IMR-90 (cell line): ENCODE measurements around the gene ITGB5. TPM values are rescaled to one million over a fixed set of nuclear protein-coding genes. Genes with fewer than 3 reads are reported as not detected.

Experiments used
- ATAC-seq: fragments of 200-7000 bp; cut with Tn5 transposase; 2 replicates; pipeline ENCODE4 v1.9.1; 2020; ENCODE audit warnings: low read depth, mild to moderate bottlenecking, moderate library complexity
- BruUV-seq: library from RNA; stranded (reverse); fragments of 400-500 nt; replicated peaks from 2 replicates; lab custom pipeline; 2021; lab: Mats Ljungman, UMichigan
- CTCF ChIA-PET: fragments of 300-600 bp; formaldehyde crosslinking; extraction: SDS; loops from one replicate; lab custom pipeline; 2021; ENCODE audit warnings: antibody characterized with exemption; lab: Yijun Ruan, JAX
- POLR2A ChIA-PET: fragments of 300-600 bp; sonication (Branson Sonifier 250); formaldehyde crosslinking; loops from one replicate; lab custom pipeline; 2022; ENCODE audit warnings: antibody characterized with exemption; ENCODE audit not compliant: unreplicated experiment; lab: Charles Lee
- DNase-seq: peaks from one replicate; pipeline ENCODE4 v3.0.0; 2013
- H2AFZ ChIP-seq: replicated peaks from 2 replicates; pipeline ENCODE3; 2013; ENCODE audit warnings: low read length, mild to moderate bottlenecking; ENCODE audit not compliant: poor library complexity
- H2AK5ac ChIP-seq: 2 replicates; pipeline ENCODE4 v1.6.1; 2013; ENCODE audit warnings: low read depth, low read length, inconsistent platforms
- H2AK9ac ChIP-seq: replicated peaks from 2 replicates; pipeline ENCODE3; 2013; ENCODE audit warnings: mild to moderate bottlenecking, low read depth, low read length, moderate library complexity; ENCODE audit not compliant: poor library complexity
- H2BK120ac ChIP-seq: 2 replicates; pipeline ENCODE4 v1.6.1; 2013; ENCODE audit warnings: low read depth, low read length, inconsistent platforms
- H2BK15ac ChIP-seq: 3 replicates; pipeline ENCODE4 v1.6.1; 2013; ENCODE audit warnings: low read depth, low read length, inconsistent platforms
- H2BK20ac ChIP-seq: 2 replicates; pipeline ENCODE4 v1.6.1; 2013; ENCODE audit warnings: low read depth, mild to moderate bottlenecking, inconsistent platforms, low read length, moderate library complexity
- H2BK5ac ChIP-seq: 2 replicates; pipeline ENCODE4 v1.6.1; 2013; ENCODE audit warnings: mild to moderate bottlenecking, low read depth, low read length, inconsistent platforms; ENCODE audit not compliant: poor library complexity, severe bottlenecking
- H3K14ac ChIP-seq: replicated peaks from 2 replicates; pipeline ENCODE4 v1.6.1; 2013; ENCODE audit warnings: low read depth, low read length, inconsistent platforms
- H3K18ac ChIP-seq: 2 replicates; pipeline ENCODE4 v1.6.1; 2013; ENCODE audit warnings: low read depth, low read length, control low read depth
- H3K23ac ChIP-seq: 2 replicates; pipeline ENCODE4 v1.6.1; 2013; ENCODE audit warnings: low read depth, low read length, inconsistent platforms
- H3K27ac ChIP-seq: 2 replicates; pipeline ENCODE4 v1.5.1; 2013; ENCODE audit warnings: mild to moderate bottlenecking, control low read depth, low read length; ENCODE audit not compliant: insufficient read depth
- H3K27me3 ChIP-seq: 2 replicates; pipeline ENCODE4 v1.6.1; 2013; ENCODE audit warnings: low read length; ENCODE audit not compliant: control insufficient read depth, insufficient read depth
- H3K36me3 ChIP-seq: 2 replicates; pipeline ENCODE4 v1.6.1; 2013; ENCODE audit warnings: low read length, mixed read lengths; ENCODE audit not compliant: control insufficient read depth, insufficient read depth
- H3K4ac ChIP-seq: 2 replicates; pipeline ENCODE4 v1.6.1; 2013; ENCODE audit warnings: low read depth, low read length, inconsistent platforms
- H3K4me1 ChIP-seq: 2 replicates; pipeline ENCODE4 v1.6.1; 2013; ENCODE audit warnings: low read length, mixed read lengths; ENCODE audit not compliant: control insufficient read depth, insufficient read depth
- H3K4me2 ChIP-seq: 2 replicates; pipeline ENCODE4 v1.6.1; 2013; ENCODE audit warnings: low read depth, mild to moderate bottlenecking, control low read depth, low read length, moderate library complexity
- H3K4me3 ChIP-seq: 2 replicates; pipeline ENCODE4 v1.5.1; 2013; ENCODE audit warnings: low read depth, mild to moderate bottlenecking, control low read depth, low read length, moderate library complexity; ENCODE audit not compliant: insufficient read depth
- H3K56ac ChIP-seq: 2 replicates; pipeline ENCODE4 v1.6.1; 2013; ENCODE audit warnings: low read length, inconsistent platforms; ENCODE audit not compliant: insufficient read depth; ENCODE audit errors: extremely low read depth
- H3K79me1 ChIP-seq, 2 experiments: 2 replicates each; pipeline ENCODE4 v1.6.1; 2013; ENCODE audit warnings: low read length in 2 of 2, inconsistent platforms in 1 of 2, low read depth in 1 of 2
- H3K9ac ChIP-seq: 2 replicates; pipeline ENCODE4 v1.6.1; 2013; ENCODE audit warnings: low read depth, low read length, control low read depth
- H3K9me1 ChIP-seq: 2 replicates; pipeline ENCODE4 v1.6.1; 2013; ENCODE audit warnings: low read length, inconsistent platforms; ENCODE audit not compliant: insufficient read depth
- H3K9me3 ChIP-seq: 2 replicates; pipeline ENCODE4 v1.6.1; 2013; ENCODE audit warnings: low read length; ENCODE audit not compliant: control insufficient read depth, insufficient read depth
- H4K20me1 ChIP-seq: 2 replicates; pipeline ENCODE4 v1.6.1; 2013; ENCODE audit warnings: low read length, inconsistent platforms; ENCODE audit not compliant: insufficient read depth
- H4K5ac ChIP-seq: 2 replicates; pipeline ENCODE4 v1.6.1; 2013; ENCODE audit warnings: mild to moderate bottlenecking, low read depth, low read length, control low read depth
- H4K8ac ChIP-seq, 2 experiments: 2 replicates each; pipeline ENCODE4 v1.6.1; 2013; ENCODE audit warnings: low read depth in 2 of 2, low read length in 2 of 2, control low read depth in 1 of 2, inconsistent platforms in 1 of 2
- H4K91ac ChIP-seq: 2 replicates; pipeline ENCODE4 v1.6.1; 2013; ENCODE audit warnings: low read depth, low read length, inconsistent platforms; ENCODE audit not compliant: insufficient read depth
- BHLHE40 ChIP-seq: fragments of 150-350 bp; IDR thresholded peaks from 2 replicates; pipeline ENCODE4 v1.6.1; 2016; ENCODE audit warnings: mild to moderate bottlenecking, low read depth, low read length
- CEBPB ChIP-seq: IDR thresholded peaks from 2 replicates; pipeline ENCODE4 v1.6.1; 2012; ENCODE audit warnings: low read depth, low read length, improper control_type of control experiment
- CHD1 ChIP-seq: IDR thresholded peaks from 2 replicates; pipeline ENCODE4 v1.6.1; 2012; ENCODE audit warnings: low read depth, low read length, improper control_type of control experiment
- CTCF ChIP-seq: conservative IDR thresholded peaks from 2 replicates; pipeline ENCODE4 v1.5.1; 2012; ENCODE audit warnings: mild to moderate bottlenecking, low read depth, low read length, improper control_type of control experiment
- ELK1 ChIP-seq: fragments of 150-350 bp; IDR thresholded peaks from 2 replicates; pipeline ENCODE4 v1.6.1; 2016; ENCODE audit warnings: low read depth, mild to moderate bottlenecking, low read length, moderate library complexity, borderline replicate concordance
- FOS ChIP-seq: fragments of 150-350 bp; IDR thresholded peaks from 2 replicates; pipeline ENCODE4 v1.6.1; 2016; ENCODE audit warnings: low read depth, low read length
- MAFK ChIP-seq: IDR thresholded peaks from 2 replicates; pipeline ENCODE4 v1.6.1; 2012; ENCODE audit warnings: low read depth, low read length, improper control_type of control experiment
- MAZ ChIP-seq: IDR thresholded peaks from 2 replicates; pipeline ENCODE4 v1.6.1; 2012; ENCODE audit warnings: low read depth, mild to moderate bottlenecking, low read length, improper control_type of control experiment, moderate library complexity, borderline replicate concordance
- MXI1 ChIP-seq: IDR thresholded peaks from 2 replicates; pipeline ENCODE4 v1.6.1; 2012; ENCODE audit warnings: low read depth, mild to moderate bottlenecking, low read length, moderate library complexity, borderline replicate concordance
- NFE2L2 ChIP-seq: fragments of 150-350 bp; IDR thresholded peaks from 2 replicates; pipeline ENCODE4 v1.6.1; 2016; ENCODE audit warnings: low read depth, mild to moderate bottlenecking, low read length
- POLR2A ChIP-seq: IDR thresholded peaks from 2 replicates; pipeline ENCODE4 v1.6.1; 2012; ENCODE audit warnings: mild to moderate bottlenecking, low read depth, low read length
- RAD21 ChIP-seq: IDR thresholded peaks from 2 replicates; pipeline ENCODE4 v1.6.1; 2012; ENCODE audit warnings: low read length, improper control_type of control experiment
- RFX5 ChIP-seq: IDR thresholded peaks from 2 replicates; pipeline ENCODE4 v1.8.0; 2012; ENCODE audit warnings: low read depth, mild to moderate bottlenecking, low read length, moderate library complexity
- USF2 ChIP-seq: fragments of 150-350 bp; IDR thresholded peaks from 2 replicates; pipeline ENCODE4 v1.6.1; 2017; ENCODE audit warnings: mild to moderate bottlenecking, antibody characterized with exemption, low read length, low read depth
- WGBS, 2 experiments: methylation state at CpG; one replicate each; pipeline versions ENCODE4 v1.1.5 to v1.1.7; 2013; ENCODE audit warnings: missing lambda C conversion rate in 2 of 2; ENCODE audit not compliant: insufficient read length in 1 of 2; ENCODE audit errors: extremely low coverage in 2 of 2; 5-methylcytosine and 5-hydroxymethylcytosine counted together
- dilution Hi-C: fragments of 300-500 bp; cut with HindIII; formaldehyde crosslinking; loops from one replicate; pipeline ENCODE4 v1.14.3; 2018; ENCODE audit warnings: low sequenced_read_pairs; ENCODE audit not compliant: unreplicated experiment
- in situ Hi-C: fragments of 300-500 bp; cut with MboI; formaldehyde crosslinking; loops from 3 replicates; pipeline ENCODE4 v1.14.3; 2019; ENCODE audit warnings: low sequenced_read_pairs, inconsistent platforms, mixed read lengths
- intact Hi-C: fragments of 100-400 bp; cut with micrococcal nuclease; formaldehyde crosslinking; loops from 2 replicates; pipeline ENCODE4 v1.10.0; 2022
- polyA plus RNA-seq, 3 experiments: library from polyadenylated mRNA; depleted of rRNA; stranded (reverse); fragments of >200 nt; gene quantifications; 2 replicates each; pipeline ENCODE4 v1.2.3, GENCODE V29; 2012; ENCODE audit warnings: low replicate concordance in 1 of 3
- total RNA-seq: library from RNA; depleted of rRNA; stranded (reverse); fragments of >200 nt; gene quantifications from 2 replicates; pipeline ENCODE4 v1.2.3, GENCODE V29; 2012

The ITGB5 gene
- total and polyA plus RNA-seq, 2 of the 4 experiments (the other 2 are of a cell fraction): 85.0 to 101 TPM

GRCh38 chr3:124775877-124776276 lies 111.3 kb downstream of the ITGB5 start:
- 0 out of 2 replicates have a peak overlapping the region, but pooled peaks have one; percentile 13 for H3K4ac ChIP-seq
- peaks cover 4% of the 10 kb centered on the region; the same call in 1 of the 2 replicates for H4K20me1 ChIP-seq
- no peak overlapping the region; the same call in 1 of the 2 replicates for H4K91ac ChIP-seq
- H3K4me3 ChIP-seq: no peak overlapping the region
- H3K27ac ChIP-seq: no peak overlapping the region
- H3K9me1 ChIP-seq: peaks cover 51% of the 10 kb centered on the region
- H3K4me1 ChIP-seq: peaks cover 35% of the 10 kb centered on the region
- no TSS peak for BruUV-seq
- no peak overlapping the region for H2AFZ ChIP-seq
- H2BK5ac ChIP-seq: no peak overlapping the region
- no peak overlapping the region for H3K9ac ChIP-seq
- no peak overlapping the region for H2BK15ac ChIP-seq
- H3K56ac ChIP-seq: no peak overlapping the region
- no peak overlapping the region for H2BK20ac ChIP-seq
- H3K9me3 ChIP-seq: no peaks in the 10 kb centered on the region
- H2AK5ac ChIP-seq: peak overlapping the region; percentile 35; the same call in 1 of the 2 replicates
- no peak overlapping the region for H2AK9ac ChIP-seq
- ATAC-seq: no peak
- H3K79me1 ChIP-seq: peaks cover 7 to 84% of the 10 kb centered on the region in 2 experiments
- H4K5ac ChIP-seq: no peak overlapping the region
- H2BK120ac ChIP-seq: no peak overlapping the region
- DNase-seq: no peak
- 83% methylated on average over 1 of the region's 9 CpGs; no CpG with 5 or more reads in 1 of the 2 experiments for WGBS, 2 experiments
- 0 out of 2 replicates have a peak overlapping the region, but pooled peaks have one; percentile 13 for H3K14ac ChIP-seq
- intact Hi-C loops: no loop called here
- H3K4me2 ChIP-seq: no peak overlapping the region
- no peaks in the 10 kb centered on the region for H3K27me3 ChIP-seq
- no peak overlapping the region for H3K18ac ChIP-seq
- ChIA-PET POLR2A (no interaction called here), CTCF (no interaction called here)
- TF ChIP-seq RFX5 (no peak), MAZ (no peak), USF2 (no peak), MXI1 (no peak), RAD21 (no peak), POLR2A (no peak), FOS (no peak), ELK1 (no peak), MAFK (no peak), CTCF (no peak), CEBPB (no peak), CHD1 (no peak), NFE2L2 (no peak), BHLHE40 (no peak)
- no peak overlapping the region for H4K8ac ChIP-seq
- in situ Hi-C loops: no loop called here
- peaks cover 9% of the 10 kb centered on the region for H3K36me3 ChIP-seq
- dilution Hi-C loops: no loop called here
- H3K23ac ChIP-seq: no peak overlapping the region
